Inflammatory macrophage treated with lipopolysaccharide for 1 hour (primary cell): ENCODE results near the gene FN1.
"Not testable (repeated sequence)": the region's sequence is repeated elsewhere in the genome, so short reads cannot be mapped to it uniquely, and the experiment has no call there.

Source experiments
- DNase-seq, 2 donors: peaks; one replicate each; pipeline ENCODE4 v3.0.0-alpha.2; 2020 to 2022

The FN1 gene

GRCh38 chr2:215324811-215325210 lies 111.1 kb downstream of the FN1 start:
- DNase-seq: no peak

- DNase-seq: no peak
These were observed 115.2 kb downstream of the FN1 start for GRCh38 chr2:215320679-215321078.

- no peak for DNase-seq
These were observed 115.8 kb downstream of the FN1 start for GRCh38 chr2:215320102-215320501.

DNA sequence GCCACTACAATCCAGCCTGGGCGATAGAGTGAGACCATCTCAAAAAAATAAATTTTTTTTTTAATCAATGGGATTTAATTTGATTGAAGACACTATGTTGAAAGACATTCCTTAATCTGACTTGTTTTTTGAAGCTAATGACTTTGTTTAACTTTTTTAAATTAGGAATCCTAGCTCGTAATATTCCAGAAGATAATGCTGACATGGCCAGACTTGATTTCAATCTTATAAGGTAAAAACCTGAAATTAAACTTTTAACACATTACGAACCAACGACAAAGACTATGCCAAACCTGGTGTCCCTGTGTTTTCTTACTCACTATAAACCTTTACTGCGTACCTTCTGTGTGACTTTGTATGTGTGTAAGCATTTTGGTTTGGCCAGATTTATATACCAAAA lies 116.4 kb downstream of the FN1 start:
- DNase-seq: no peak

DNA sequence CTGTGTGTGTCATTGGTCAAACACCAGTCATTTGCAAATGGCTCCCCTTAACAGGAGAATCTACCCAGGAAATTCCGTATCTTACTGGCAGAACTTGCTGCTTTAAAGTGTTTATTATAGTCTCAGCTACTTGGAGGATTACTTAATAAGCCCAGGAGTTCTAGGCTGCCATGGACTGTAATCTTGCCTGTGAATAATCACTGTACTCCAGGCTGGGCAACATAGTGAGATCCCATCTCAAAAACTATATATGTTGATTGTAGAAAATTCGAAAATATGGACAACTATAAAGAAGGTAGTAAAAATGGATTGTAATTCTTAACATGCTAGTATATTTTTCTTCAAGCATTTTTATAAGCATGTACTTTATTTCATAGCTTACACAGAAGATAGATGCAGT lies 119.5 kb downstream of the FN1 start:
- peak in 1 of 2 donors; percentile 30 for DNase-seq

DNA sequence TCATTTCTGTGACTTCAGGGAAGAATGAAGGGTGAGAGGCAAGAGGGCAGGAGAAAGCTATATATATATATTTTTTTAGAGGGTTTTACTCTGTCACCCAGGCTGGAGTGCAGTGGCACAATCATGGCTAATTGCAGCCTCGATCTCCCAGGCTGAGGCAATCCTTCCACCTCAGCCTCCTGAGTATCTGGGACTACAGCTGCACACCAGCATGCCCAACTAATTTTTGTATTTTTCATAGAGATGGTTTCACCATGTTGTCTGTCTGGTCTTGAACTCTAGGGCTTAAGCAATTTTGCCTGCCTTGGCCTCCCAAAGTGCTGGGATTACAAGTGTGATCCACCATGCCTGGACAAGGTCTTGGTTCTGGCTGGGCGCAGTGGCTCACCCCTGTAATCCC lies 120.6 kb downstream of the FN1 start:
- DNase-seq: no peak

DNA sequence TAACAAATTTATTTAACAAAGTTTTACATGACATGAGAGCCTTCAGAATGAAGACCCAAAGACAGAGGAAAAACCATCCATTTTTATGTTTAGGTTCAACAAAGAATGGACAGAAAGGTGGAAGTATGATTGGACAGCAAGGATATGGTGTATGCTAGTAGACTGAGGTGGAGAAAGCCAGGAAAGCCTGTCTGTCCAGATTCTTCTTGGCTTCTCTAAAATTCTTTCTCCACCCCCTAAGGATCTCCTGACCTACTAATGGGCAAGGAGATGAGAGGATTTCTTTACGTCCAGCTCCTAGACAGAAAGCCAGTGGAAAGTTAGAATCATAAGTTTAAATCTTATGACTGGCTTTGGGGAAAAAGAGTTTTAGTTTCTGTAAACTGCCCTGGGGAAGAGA lies 121.0 kb downstream of the FN1 start:
- no peak for DNase-seq

- no peak for DNase-seq
These were observed 122.6 kb downstream of the FN1 start for GRCh38 chr2:215313255-215313613.

GRCh38 chr2:215311625-215312396 lies 124.1 kb downstream of the FN1 start, which contains the start of gene ATIC:
TSS of gene ATIC (plus strand) at chr2:215312059. CDS start at chr2:215312143, 84 bp downstream.
- peak; percentile 90 to 93 for DNase-seq

DNA sequence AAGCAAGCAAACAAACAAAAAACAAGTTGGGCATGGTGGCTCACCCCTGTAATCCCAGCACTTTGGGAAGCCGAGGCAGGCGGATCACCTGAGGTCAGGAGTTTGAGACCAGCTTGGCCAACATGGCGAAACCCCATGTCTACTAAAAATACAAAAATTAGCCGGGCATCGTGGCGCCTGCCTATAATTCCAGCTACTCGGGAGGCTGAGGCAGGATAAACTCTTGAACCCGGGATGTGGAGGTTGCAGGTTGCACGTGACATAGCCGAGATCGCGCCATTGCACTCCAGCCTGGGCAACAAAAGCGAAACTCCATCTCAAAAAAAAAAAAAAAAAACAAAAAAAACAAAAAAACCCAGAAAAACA lies 124.6 kb downstream of the FN1 start:
- DNase-seq: not testable (repeated sequence)
